ELR (cell line): ENCODE results near the gene MTCL1.

ENCODE experiments used
- DNase-seq: peaks from one replicate; pipeline ENCODE4 v3.0.0-alpha.2; 2015; ENCODE audit warnings: low read depth

Gene MTCL1

DNA sequence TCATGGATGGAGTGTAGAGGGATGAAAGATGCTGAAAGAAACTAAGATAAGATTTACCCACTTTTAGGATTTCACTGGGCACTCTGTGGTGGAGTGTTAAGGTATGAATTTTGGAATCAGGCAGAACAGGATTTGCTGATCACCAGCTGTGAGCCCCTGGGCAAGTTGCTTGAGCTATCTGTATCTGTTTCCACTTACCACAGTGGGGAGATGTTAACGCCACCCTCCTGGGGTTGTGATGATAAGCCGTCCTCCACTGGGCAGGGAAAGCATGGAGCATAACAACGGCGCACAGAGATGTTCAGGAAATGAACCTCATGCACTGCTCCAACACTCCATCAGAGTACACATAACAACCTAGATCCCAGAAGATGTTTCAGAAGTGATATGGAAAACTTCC is 160.6 kb downstream of the MTCL1 start:
- no peak for DNase-seq

DNA sequence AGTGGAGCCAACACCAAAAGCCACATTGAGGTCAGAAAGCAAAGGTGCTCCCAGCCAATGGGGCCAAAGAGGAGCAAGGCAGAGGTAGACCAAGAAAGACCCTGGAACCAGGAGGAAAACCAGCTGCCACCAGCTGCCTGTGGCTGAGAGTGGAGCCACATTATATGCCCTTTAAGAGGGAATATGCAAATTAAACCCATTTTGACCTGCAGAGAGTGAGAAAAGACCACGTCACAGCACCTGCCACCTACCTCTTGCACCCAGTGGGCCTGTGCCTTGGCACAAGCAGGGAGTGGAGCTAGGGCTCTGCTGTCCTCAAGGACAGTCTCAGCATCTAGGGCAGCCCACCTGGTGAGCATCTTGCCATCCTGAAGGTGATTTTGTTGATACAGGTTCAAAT is 161.3 kb downstream of the MTCL1 start:
- DNase-seq = no peak

DNA sequence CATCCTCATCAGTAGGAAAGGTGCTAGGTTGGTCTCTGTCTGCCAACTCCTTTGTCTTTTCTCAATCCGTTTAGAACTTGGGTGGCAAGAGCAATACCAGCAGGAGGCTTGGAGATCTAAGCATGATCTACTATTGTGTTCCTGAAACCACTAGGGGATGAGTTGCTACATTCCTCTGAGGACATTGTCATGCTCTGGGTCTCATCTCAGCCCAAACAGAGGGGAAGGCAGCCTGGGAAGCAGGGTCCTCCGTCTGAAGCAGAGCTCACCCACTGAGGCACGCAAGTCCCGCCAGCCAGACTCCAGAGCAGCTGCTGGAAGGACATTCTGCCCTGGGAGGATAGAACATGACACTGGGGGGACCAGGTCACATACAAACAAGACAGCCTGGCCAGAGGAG is 162.9 kb downstream of the MTCL1 start:
- DNase-seq = no peak

DNA sequence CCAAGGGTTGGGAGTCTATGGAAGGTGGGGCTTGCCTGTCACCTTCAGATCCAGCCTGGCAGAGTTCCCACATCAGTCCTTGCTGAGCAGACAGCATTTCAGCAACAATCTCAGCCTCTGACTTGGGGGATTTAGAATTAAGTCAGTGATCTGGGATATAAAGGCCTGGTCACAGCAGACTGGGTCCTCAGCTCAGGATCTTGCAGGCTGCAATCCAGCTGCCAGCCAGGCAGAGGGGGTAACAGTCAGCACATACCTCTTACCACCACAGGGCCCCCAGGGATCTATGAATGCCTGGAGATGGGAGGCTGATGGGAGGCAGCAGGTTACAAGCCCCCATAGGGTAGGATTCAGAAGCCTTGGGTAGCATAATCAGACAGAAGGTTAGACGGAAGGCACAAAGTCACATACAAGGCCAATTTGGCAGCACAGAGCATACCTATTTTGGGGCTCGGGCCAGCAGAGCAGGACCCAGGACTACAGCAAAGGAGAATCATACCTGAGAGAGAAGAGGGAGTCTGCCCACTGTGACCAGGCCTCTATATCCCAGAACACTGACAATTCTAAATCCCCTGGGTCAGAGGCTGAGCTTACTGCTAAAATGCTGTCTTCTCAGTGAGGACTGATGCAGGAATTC is 163.5 kb downstream of the MTCL1 start:
- DNase-seq = no peak

DNA sequence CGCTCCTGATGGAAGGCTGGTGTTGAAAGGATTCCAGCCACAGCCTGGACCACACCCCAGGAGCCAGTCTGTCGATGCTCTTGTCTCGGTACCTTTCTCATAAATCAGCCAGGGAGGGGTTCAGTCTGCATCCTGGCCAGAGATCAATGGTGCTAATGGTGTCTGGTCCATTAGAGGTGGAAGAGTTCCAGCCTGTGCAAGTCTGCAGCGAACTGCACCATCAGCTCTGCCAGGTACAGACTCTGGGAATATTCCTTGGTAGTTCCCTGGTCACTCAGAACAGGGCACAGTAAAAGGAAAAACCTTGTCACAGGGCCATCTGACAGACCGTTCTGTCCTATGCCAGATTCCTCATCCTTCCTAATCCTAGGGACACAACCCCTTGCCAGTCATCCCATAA is 164.3 kb downstream of the MTCL1 start:
- no peak for DNase-seq

DNA sequence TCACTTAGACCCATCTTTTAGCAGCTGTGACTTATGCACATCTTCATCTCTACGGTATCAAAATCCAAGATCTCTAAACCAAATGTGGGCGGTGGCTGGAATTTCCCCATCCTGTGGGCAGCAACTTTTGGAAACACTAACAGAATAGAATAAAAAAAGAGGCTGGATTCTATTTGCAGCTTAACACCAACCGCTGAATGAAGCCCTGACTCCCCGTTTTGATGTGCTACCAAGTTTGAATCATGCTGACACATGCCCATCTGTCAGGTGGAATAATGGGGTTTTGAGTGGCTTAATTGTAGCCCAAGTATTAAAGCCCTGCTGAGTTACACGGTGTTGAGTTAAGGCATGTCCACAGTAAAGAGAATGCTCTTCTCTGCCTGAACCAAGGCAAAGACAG is 165.2 kb downstream of the MTCL1 start:
- DNase-seq = no peak

DNA sequence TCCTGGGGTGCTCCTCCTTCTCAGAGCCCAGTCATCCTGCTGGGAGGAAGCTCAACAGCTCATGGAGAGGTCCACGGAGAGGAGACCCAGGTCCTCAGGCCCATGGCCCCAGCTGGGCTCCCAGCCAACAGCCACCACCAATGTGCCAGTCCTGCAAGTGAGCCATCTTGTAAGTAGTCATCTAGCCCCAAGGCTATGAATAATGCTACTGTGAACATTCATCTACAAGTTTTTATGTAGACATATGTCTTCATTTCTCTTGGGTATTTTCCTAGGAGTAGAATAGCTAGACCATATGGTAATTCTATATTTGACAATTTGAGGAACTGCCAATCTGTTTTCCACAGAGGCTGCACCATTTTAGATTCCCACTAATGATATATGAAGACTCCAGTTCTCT is 166.1 kb downstream of the MTCL1 start:
- DNase-seq = peak; percentile 84

DNA sequence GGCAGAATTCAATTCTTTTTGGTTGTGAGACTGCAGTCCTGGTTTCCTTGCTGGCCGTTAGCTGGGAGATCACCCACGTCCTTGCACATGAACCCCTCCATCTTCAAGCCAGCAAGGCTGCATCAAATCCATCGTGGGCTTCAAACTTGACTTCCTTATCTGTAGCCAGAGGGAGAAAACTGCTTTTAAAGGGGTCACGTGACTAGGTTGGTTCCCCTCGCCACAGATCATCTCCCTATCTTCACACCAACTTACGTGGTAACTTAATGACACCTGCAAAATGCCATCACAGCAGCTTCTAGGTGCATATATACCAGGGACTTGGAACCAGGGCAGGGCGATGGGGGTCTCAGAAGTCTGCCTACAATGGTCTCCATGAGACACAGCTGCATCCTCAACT is 169.5 kb downstream of the MTCL1 start:
- no peak for DNase-seq

DNA sequence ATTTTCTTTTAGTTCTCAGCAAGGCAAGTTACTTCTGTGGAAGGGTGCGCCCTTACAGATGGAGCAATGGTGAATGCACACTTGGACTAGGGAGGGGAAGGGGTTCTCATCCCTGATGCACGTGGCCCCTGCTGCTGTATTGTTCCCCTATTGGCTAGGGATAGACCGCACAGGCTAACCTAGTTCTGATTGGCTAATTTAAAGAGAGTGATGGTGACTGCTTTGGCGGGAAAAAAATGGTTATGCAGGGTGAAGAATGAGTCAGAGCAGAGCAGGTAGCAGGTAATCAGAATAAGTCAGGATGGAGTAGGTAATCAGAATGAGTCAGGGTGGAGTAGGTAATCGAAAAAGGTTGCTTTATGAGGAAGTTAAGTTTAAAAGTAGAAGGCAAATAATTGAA is 171.5 kb downstream of the MTCL1 start:
- no peak for DNase-seq

DNA sequence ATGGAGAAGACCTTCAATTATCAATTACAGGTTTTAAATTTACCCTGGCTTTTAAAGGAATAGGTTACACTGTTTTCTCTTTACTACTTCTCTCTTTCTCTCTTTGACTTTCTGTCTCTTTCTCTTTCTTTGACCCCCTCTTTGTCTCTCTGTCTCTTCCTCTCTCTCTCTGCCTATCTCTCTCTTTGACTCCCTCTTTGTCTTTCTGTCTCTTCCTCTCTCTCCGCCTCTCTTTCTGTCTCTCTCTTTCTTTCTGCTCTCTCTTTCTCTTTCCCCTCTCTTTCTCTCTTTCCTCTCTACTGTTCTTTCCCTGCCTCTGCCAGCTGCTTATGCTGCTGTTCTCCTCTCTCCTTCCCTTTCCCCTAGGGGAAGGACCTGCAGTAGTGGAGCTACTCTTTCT is 175.7 kb downstream of the MTCL1 start:
- no peak for DNase-seq
